Upper lobe of right lung (tissue), 1 donor: Measurements from ENCODE around the gene DTNB. TPM values are rescaled to one million over a fixed set of nuclear protein-coding genes. Genes with fewer than 3 reads are reported as not detected.
A peak's percentile ranks its signal among the peaks of the same experiment; 100 is the strongest.

Experiments
- ATAC-seq: fragments of 200-7000 bp; cut with Tn5 transposase; one replicate; pipeline ENCODE4 v1.9.1; 2020; ENCODE audit warnings: mild to moderate bottlenecking, moderate library complexity
- DNase-seq: peaks from one replicate; pipeline ENCODE4 v3.0.0-alpha.2; 2020
- H3K27ac ChIP-seq: fragments of 200-600 bp; one replicate; pipeline ENCODE4 v1.8.0; 2022
- H3K27me3 ChIP-seq: fragments of 200-600 bp; one replicate; pipeline ENCODE4 v1.8.0; 2022; ENCODE audit warnings: mild to moderate bottlenecking
- H3K36me3 ChIP-seq: fragments of 200-600 bp; one replicate; pipeline ENCODE4 v1.8.0; 2022
- H3K4me1 ChIP-seq: fragments of 200-600 bp; one replicate; pipeline ENCODE4 v1.8.0; 2022
- H3K4me3 ChIP-seq: fragments of 200-600 bp; one replicate; pipeline ENCODE4 v1.8.0; 2022; ENCODE audit warnings: mild to moderate bottlenecking
- H3K9me3 ChIP-seq: fragments of 200-600 bp; one replicate; pipeline ENCODE4 v1.8.0; 2022
- CTCF ChIP-seq: fragments of 200-600 bp; IDR thresholded peaks from one replicate; pipeline ENCODE4 v1.8.0; 2022; ENCODE audit warnings: antibody characterized with exemption
- intact Hi-C: fragments of 100-400 bp; cut with DNase I; formaldehyde crosslinking; loops from one replicate; pipeline ENCODE4 v1.11.0; 2022
- total RNA-seq: library from RNA; stranded (reverse); fragmentation: NEBNext Ultra II Directional; extraction: Animal tissue kit (Norgen Biotek cat#: 25700); gene quantifications from one replicate; pipeline ENCODE4 v1.2.1, GENCODE V29; 2021
- donor health status: DM: no; HTN: yes; CAD: no; lungs with severe emphysema.

DTNB gene
- total RNA-seq, 1 donor from 2014 or later = 18.1 TPM

- no peak for TF ChIP-seq CTCF
- DNase-seq (peak; percentile 3), ATAC-seq (no peak)
- no peaks in the 10 kb centered on the region for H3K36me3 ChIP-seq
- no peaks in the 10 kb centered on the region for H3K4me1 ChIP-seq
- H3K27ac ChIP-seq = no peak overlapping the region
- no peaks in the 10 kb centered on the region for H3K9me3 ChIP-seq
- no peaks in the 10 kb centered on the region for H3K27me3 ChIP-seq
- intact Hi-C loops = no loop called here
- no peak overlapping the region for H3K4me3 ChIP-seq
Measured at GRCh38 chr2:25692143-25692542, 18.8 kb upstream of the DTNB start.

- DNase-seq (no peak), ATAC-seq (peak; percentile 46)
- no peak overlapping the region for H3K4me3 ChIP-seq
- intact Hi-C loops = no loop called here
- no peaks in the 10 kb centered on the region for H3K9me3 ChIP-seq
- no peaks in the 10 kb centered on the region for H3K27me3 ChIP-seq
- H3K36me3 ChIP-seq = no peaks in the 10 kb centered on the region
- no peak for TF ChIP-seq CTCF
- H3K27ac ChIP-seq = no peak overlapping the region
- H3K4me1 ChIP-seq = no peaks in the 10 kb centered on the region
Measured at GRCh38 chr2:25690058-25690457, 16.7 kb upstream of the DTNB start.

GRCh38 chr2:25688236-25688635 lies 14.9 kb upstream of the DTNB start:
- Histone ChIP-seq H3K27ac (no peak overlapping the region), H3K4me3 (no peak overlapping the region), H3K4me1 (no peaks in the 10 kb centered on the region), H3K9me3 (no peaks in the 10 kb centered on the region), H3K27me3 (no peaks in the 10 kb centered on the region), H3K36me3 (no peaks in the 10 kb centered on the region)
- DNase-seq (no peak), ATAC-seq (no peak)
- TF ChIP-seq CTCF = no peak
- intact Hi-C loops = no loop called here

DNA sequence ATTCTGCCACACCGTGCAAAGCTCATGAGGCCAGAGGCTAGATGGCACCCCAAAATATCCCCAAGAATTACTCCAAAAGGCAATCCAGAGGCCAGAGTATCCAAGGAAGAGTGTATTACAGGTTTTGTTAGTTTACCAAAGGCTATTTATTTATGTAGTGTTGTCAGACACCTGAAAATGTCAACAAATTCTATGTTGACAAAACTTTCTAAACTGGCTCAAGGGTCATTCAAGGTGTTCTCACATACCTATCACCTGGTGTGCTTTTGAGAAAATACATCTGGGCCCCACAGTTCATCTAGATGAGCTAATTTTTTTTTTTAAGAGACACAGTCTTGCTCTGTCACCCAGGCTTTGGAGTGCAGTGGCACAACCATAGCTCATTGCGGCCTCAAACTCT lies 12.4 kb upstream of the DTNB start:
- DNase-seq (no peak), ATAC-seq (no peak)
- H3K4me3 ChIP-seq = no peak overlapping the region
- no peaks in the 10 kb centered on the region for H3K36me3 ChIP-seq
- H3K4me1 ChIP-seq = no peaks in the 10 kb centered on the region
- no peaks in the 10 kb centered on the region for H3K9me3 ChIP-seq
- H3K27me3 ChIP-seq = no peaks in the 10 kb centered on the region
- intact Hi-C loops = no loop called here
- TF ChIP-seq CTCF = no peak
- no peak overlapping the region for H3K27ac ChIP-seq

- DNase-seq = peak; percentile 22
Measured at GRCh38 chr2:25684577-25685473, 11.4 kb upstream of the DTNB start.

More at GRCh38 chr2:25684577-25685473, 11.4 kb upstream of the DTNB start:
- Histone ChIP-seq H3K36me3 (no peaks in the 10 kb centered on the region), H3K27ac (no peak overlapping the region), H3K4me3 (no peak overlapping the region), H3K27me3 (no peaks in the 10 kb centered on the region), H3K9me3 (no peaks in the 10 kb centered on the region), H3K4me1 (no peaks in the 10 kb centered on the region)
- ATAC-seq = no peak
- intact Hi-C loops = no loop called here
- TF ChIP-seq CTCF = no peak
